HCT116 (cell line): ENCODE results near the gene SNX20. TPM values are rescaled to one million over a fixed set of nuclear protein-coding genes. Genes with fewer than 3 reads are reported as not detected.
A peak's percentile ranks its signal among the peaks of the same experiment; 100 is the strongest.

ENCODE experiments used
- ATAC-seq: fragments of 200-7000 bp; cut with Tn5 transposase; 2 replicates; pipeline ENCODE4 v1.9.1; 2020; ENCODE audit warnings: mild to moderate bottlenecking, moderate library complexity
- BruUV-seq: library from RNA; stranded (reverse); fragments of 400-500 nt; replicated peaks from 2 replicates; lab custom pipeline; 2021; lab: Mats Ljungman, UMichigan
- CTCF ChIA-PET: fragments of 300-600 bp; sonication (Branson Sonifier 250); formaldehyde crosslinking; loops from one replicate; lab custom pipeline; 2021; ENCODE audit warnings: antibody characterized with exemption; lab: Charles Lee
- POLR2A ChIA-PET: fragments of 300-600, 350-600 bp; sonication (Branson Sonifier 250); formaldehyde crosslinking; loops from one replicate; lab custom pipeline; 2021; ENCODE audit warnings: antibody characterized with exemption; lab: Charles Lee
- RAD21 ChIA-PET, 2 experiments: fragments of 300-600 bp; sonication (Branson Sonifier 250); formaldehyde crosslinking; loops; one replicate each; lab custom pipeline; 2023; ENCODE audit warnings: low total read pairs in 2 of 2; ENCODE audit not compliant: uncharacterized antibody in 2 of 2, unreplicated experiment in 2 of 2, low non-redundant PET in 1 of 2; lab: Charles Lee
- DNase-seq: peaks from one replicate; pipeline ENCODE4 v3.0.0-alpha.2; 2010; ENCODE audit warnings: low read depth, low spot score
- H2AFZ ChIP-seq: fragments of 200-600 bp; shearing (Covaris generic), sonication (generic); 2 replicates; pipeline ENCODE4 v1.6.1; 2017; ENCODE audit warnings: low read depth, mixed run types, mixed read lengths, antibody characterized with exemption, low read length; ENCODE audit not compliant: poor library complexity, severe bottlenecking
- H3K27ac ChIP-seq: 2 replicates; pipeline ENCODE4 v1.5.1; 2012; ENCODE audit warnings: low read depth, low read length
- H3K27me3 ChIP-seq: fragments of 200-600 bp; sonication (generic); 2 replicates; pipeline ENCODE4 v1.6.1; 2016; ENCODE audit warnings: mixed run types, low read length, mixed read lengths; ENCODE audit not compliant: insufficient read depth
- H3K36me3 ChIP-seq, 2 experiments: fragments of 200-500 bp in 1 of 2; fragments of 200-600 bp in 1 of 2; sonication (Bioruptor generic) in 1 of 2; sonication (generic) in 1 of 2; 2 replicates each; pipeline versions ENCODE4 v1.5.1 to v1.6.1; 2014 to 2016; ENCODE audit warnings: low read length in 2 of 2, inconsistent platforms in 1 of 2, mixed read lengths in 1 of 2, mixed run types in 1 of 2; ENCODE audit not compliant: insufficient read depth in 2 of 2, control insufficient read depth in 1 of 2
- H3K4me1 ChIP-seq, 2 experiments: fragments of 200-600 bp in 1 of 2; sonication (generic) in 1 of 2; 2 replicates each; pipeline versions ENCODE4 v1.5.1 to v1.6.1; 2012 to 2017; ENCODE audit warnings: low read length in 2 of 2, inconsistent platforms in 1 of 2, mild to moderate bottlenecking in 1 of 2, mixed read lengths in 1 of 2, mixed run types in 1 of 2, moderate library complexity in 1 of 2; ENCODE audit not compliant: insufficient read depth in 2 of 2, control insufficient read depth in 1 of 2
- H3K4me2 ChIP-seq: fragments of 200-600 bp; sonication (generic); 2 replicates; pipeline ENCODE4 v1.6.1; 2017; ENCODE audit warnings: mixed run types, low read length, mixed read lengths
- H3K4me3 ChIP-seq, 2 experiments: fragments of 200-600 bp in 1 of 2; sonication (generic) in 1 of 2; replicated peaks in 1 of 2; 2 replicates each; pipeline ENCODE4 v1.5.1; 2011 to 2016; ENCODE audit warnings: low read length in 2 of 2, control low read depth in 1 of 2, low read depth in 1 of 2, mild to moderate bottlenecking in 1 of 2, mixed read lengths in 1 of 2, mixed run types in 1 of 2
- H3K79me2 ChIP-seq: fragments of 200-600 bp; sonication (generic); 2 replicates; pipeline ENCODE4 v1.6.1; 2017; ENCODE audit warnings: mild to moderate bottlenecking, mixed run types, low read length, moderate library complexity, mixed read lengths; ENCODE audit not compliant: insufficient read depth
- H3K9ac ChIP-seq: fragments of 200-600 bp; sonication (generic); 2 replicates; pipeline ENCODE4 v1.6.1; 2016; ENCODE audit warnings: low read length, mixed read lengths
- H3K9me2 ChIP-seq: fragments of 200-600 bp; sonication (generic), shearing (Covaris generic); 2 replicates; pipeline ENCODE4 v1.6.1; 2017; ENCODE audit warnings: mixed run types, mild to moderate bottlenecking, moderate library complexity; ENCODE audit not compliant: insufficient read depth
- H3K9me3 ChIP-seq, 2 experiments: fragments of 200-500 bp in 1 of 2; fragments of 200-600 bp in 1 of 2; sonication (Bioruptor generic) in 1 of 2; sonication (generic) in 1 of 2; 2 replicates each; pipeline ENCODE4 v1.6.1; 2014 to 2017; ENCODE audit warnings: low read length in 2 of 2, mixed read lengths in 2 of 2, inconsistent platforms in 1 of 2, low read depth in 1 of 2, mild to moderate bottlenecking in 1 of 2, mixed run types in 1 of 2, moderate library complexity in 1 of 2; ENCODE audit not compliant: control insufficient read depth in 1 of 2, insufficient read depth in 1 of 2
- H4K20me1 ChIP-seq: fragments of 200-600 bp; sonication (generic), shearing (Covaris generic); 2 replicates; pipeline ENCODE4 v1.6.1; 2017; ENCODE audit warnings: mixed run types, mild to moderate bottlenecking, moderate library complexity; ENCODE audit not compliant: insufficient read depth
- ATF3 ChIP-seq: IDR thresholded peaks from 2 replicates; pipeline ENCODE4 v1.6.1; 2012
- CBX3 ChIP-seq: IDR thresholded peaks from 2 replicates; pipeline ENCODE4 v1.6.1; 2012; ENCODE audit warnings: low read depth
- CEBPB ChIP-seq: IDR thresholded peaks from 2 replicates; pipeline ENCODE4 v1.6.1; 2012; ENCODE audit warnings: low read depth
- EGR1 ChIP-seq: IDR thresholded peaks from 2 replicates; pipeline ENCODE4 v1.6.1; 2012; ENCODE audit warnings: low read depth
- EZH2 ChIP-seq: fragments of 200-600 bp; sonication (generic); IDR thresholded peaks from 2 replicates; pipeline ENCODE4 v1.6.1; 2017; ENCODE audit warnings: antibody characterized with exemption, mixed run types
- JUND ChIP-seq: IDR thresholded peaks from 2 replicates; pipeline ENCODE4 v1.6.1; 2012
- POLR2A ChIP-seq: IDR thresholded peaks from 2 replicates; pipeline ENCODE4 v1.7.0; 2011; ENCODE audit warnings: borderline replicate concordance; ENCODE audit not compliant: insufficient read depth, insufficient read length; ENCODE audit errors: extremely low read depth
- POLR2AphosphoS5 ChIP-seq: IDR thresholded peaks from 2 replicates; pipeline ENCODE4 v1.6.1; 2011; ENCODE audit warnings: mild to moderate bottlenecking, low read depth, low read length, moderate library complexity
- REST ChIP-seq: IDR thresholded peaks from 2 replicates; pipeline ENCODE4 v1.6.1; 2012; ENCODE audit warnings: low read depth
- SIN3A ChIP-seq: IDR thresholded peaks from 2 replicates; pipeline ENCODE4 v1.6.1; 2012; ENCODE audit warnings: low read depth
- TCF7L2 ChIP-seq: IDR thresholded peaks from 2 replicates; pipeline ENCODE4 v1.7.0; 2011; ENCODE audit warnings: borderline replicate concordance, inconsistent platforms; ENCODE audit not compliant: insufficient read depth, insufficient read length; ENCODE audit errors: extremely low read depth
- YY1 ChIP-seq: IDR thresholded peaks from 2 replicates; pipeline ENCODE4 v1.6.1; 2011; ENCODE audit warnings: low read length, low read depth, moderate library complexity, mild to moderate bottlenecking; ENCODE audit not compliant: insufficient replicate concordance; ENCODE audit errors: extremely low read depth
- intact Hi-C: fragments of 100-400 bp; cut with micrococcal nuclease; formaldehyde crosslinking; loops from 2 replicates; pipeline ENCODE4 v1.10.0; 2022
- total RNA-seq: library from RNA; stranded (reverse); gene quantifications from one replicate; pipeline ENCODE4 v1.2.1, GENCODE V29; 2021; ENCODE audit not compliant: unreplicated experiment
- TF ChIP-seq, protein P1 (sequence below): IDR thresholded peaks from 2 replicates; pipeline ENCODE4 v1.6.1; 2012

Gene SNX20
- total RNA-seq, 1 experiment from 2014 or later: 0.07 TPM

DNA sequence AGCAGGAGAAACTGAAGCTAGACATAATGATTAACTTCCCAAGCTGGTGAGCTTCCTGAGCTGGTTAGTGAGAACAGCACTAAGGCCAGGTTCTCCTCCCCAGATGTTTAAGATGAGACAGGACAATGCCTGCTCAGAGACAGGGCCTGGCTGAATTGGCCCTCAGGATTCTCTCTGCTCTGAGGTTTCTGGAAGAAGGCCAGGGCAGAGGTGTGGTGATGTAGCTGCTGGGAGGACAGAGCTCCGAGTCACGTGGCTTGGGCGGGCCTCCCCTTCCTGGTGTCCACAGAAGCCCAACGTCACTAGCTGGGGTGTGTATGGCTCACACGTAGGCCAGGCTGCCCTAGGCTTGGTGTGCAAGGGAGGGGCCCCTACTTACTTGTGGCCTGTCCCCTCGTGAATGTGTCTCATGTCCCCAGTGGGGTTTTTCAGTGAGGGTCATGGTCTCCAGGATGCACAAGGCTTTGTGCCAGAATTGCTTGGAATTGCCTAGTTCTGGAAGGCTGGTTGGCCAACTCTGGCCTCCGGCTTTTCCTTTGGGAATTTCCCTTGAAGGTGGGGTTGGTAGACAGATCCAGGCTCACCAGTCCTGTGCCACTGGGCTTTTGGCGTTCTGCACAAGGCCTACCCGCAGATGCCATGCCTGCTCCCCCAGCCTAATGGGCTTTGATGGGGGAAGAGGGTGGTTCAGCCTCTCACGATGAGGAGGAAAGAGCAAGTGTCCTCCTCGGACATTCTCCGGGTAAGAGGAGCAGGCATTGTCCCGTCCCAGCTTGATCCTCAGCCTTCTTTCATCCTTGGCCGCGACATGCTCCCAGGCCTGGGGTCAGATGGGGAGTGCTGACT, 15.7 kb upstream of the SNX20 start:
- peak; percentile 86 for ATAC-seq
- BruUV-seq: no TSS peak
- ChIA-PET RAD21 (interaction anchor here in 1 of 2 experiments (0.8 kb wide), 1 partner anchor 110 kb away, joined by 3 read pairs; no protein-coding TSS in a partner anchor), POLR2A (no interaction called here), CTCF (interaction anchor here (0.6 to 1.0 kb wide), 4 partner anchors 31 to 110 kb away, joined by 3 to 7 read pairs (median 4); no protein-coding TSS in a partner anchor)
- no peak overlapping the region for H2AFZ ChIP-seq
- H3K27ac ChIP-seq: peak overlapping the region; percentile 41; the same call in 1 of the 2 replicates
- H3K4me2 ChIP-seq: peak overlapping the region; percentile 70
- peak; percentile 81 for DNase-seq
- no peaks in the 10 kb centered on the region for H3K36me3 ChIP-seq
- H3K9me3 ChIP-seq: no peaks in the 10 kb centered on the region
- TF ChIP-seq EGR1 (no peak), CEBPB (no peak), POLR2A (no peak), POLR2AphosphoS5 (peak; percentile 65)
- TF ChIP-seq, protein P1, sequence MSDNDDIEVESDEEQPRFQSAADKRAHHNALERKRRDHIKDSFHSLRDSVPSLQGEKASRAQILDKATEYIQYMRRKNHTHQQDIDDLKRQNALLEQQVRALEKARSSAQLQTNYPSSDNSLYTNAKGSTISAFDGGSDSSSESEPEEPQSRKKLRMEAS: peak; percentile 73
- no peaks in the 10 kb centered on the region for H3K79me2 ChIP-seq
- H3K27me3 ChIP-seq: no peaks in the 10 kb centered on the region
- peaks cover 18 to 34% of the 10 kb centered on the region in 2 experiments for H3K4me1 ChIP-seq
- H4K20me1 ChIP-seq: no peaks in the 10 kb centered on the region
- H3K9me2 ChIP-seq: no peaks in the 10 kb centered on the region
- H3K4me3 ChIP-seq: peak overlapping the region in 1 of 2 experiments; percentile 12; a peak in 1 of 4 replicates
- H3K9ac ChIP-seq: peak overlapping the region; percentile 31
- intact Hi-C loops: no loop called here

DNA sequence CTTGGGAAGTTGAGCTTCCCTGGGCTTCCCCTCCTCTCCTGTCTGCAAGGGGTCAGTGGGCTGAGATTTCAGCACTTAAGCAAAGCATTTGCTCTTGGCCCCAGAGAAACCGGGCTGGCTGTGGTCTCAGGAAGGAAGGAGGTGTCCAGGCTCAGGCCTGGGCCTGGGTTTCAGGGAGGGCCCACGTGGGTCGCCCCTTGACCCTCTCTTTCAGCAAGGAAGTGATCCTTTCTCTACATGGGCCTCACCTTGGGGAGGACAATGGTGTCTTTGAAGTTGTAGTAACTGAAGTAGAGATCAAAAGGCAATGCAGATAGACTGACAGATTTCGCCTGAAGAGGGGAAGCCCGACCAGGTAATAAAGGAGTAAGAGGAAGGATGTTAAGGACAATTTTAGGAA, 15.0 kb upstream of the SNX20 start:
- ChIA-PET CTCF (interaction anchor here (0.6 to 1.0 kb wide), 3 partner anchors 31 to 110 kb away, joined by 3 to 7 read pairs (median 3); no protein-coding TSS in a partner anchor), POLR2A (no interaction called here), RAD21 (interaction anchor here in 1 of 2 experiments (0.8 kb wide), 1 partner anchor 110 kb away, joined by 3 read pairs; no protein-coding TSS in a partner anchor)
- Histone ChIP-seq H3K27ac (no peak overlapping the region), H3K4me2 (peak overlapping the region; percentile 70), H3K9ac (peak overlapping the region; percentile 31), H3K4me3 (peak overlapping the region in 1 of 2 experiments; percentile 12; a peak in 1 of 4 replicates), H3K4me1 (peaks cover 18 to 34% of the 10 kb centered on the region in 2 experiments), H3K27me3 (no peaks in the 10 kb centered on the region), H3K9me2 (no peaks in the 10 kb centered on the region), H3K36me3 (no peaks in the 10 kb centered on the region), H4K20me1 (no peaks in the 10 kb centered on the region), H2AFZ (no peak overlapping the region), H3K79me2 (no peaks in the 10 kb centered on the region), H3K9me3 (no peaks in the 10 kb centered on the region)
- intact Hi-C loops: no loop called here
- no TSS peak for BruUV-seq
- ATAC-seq (no peak), DNase-seq (no peak)
- TF ChIP-seq REST (no peak), JUND (no peak), TCF7L2 (no peak), POLR2AphosphoS5 (no peak), ATF3 (no peak), EZH2 (no peak), YY1 (no peak), CEBPB (no peak), SIN3A (no peak), CBX3 (no peak)
- TF ChIP-seq, protein P1: no peak
